HG02678 (cell line): Measurements from ENCODE around the gene IFT22.
"Not testable (repeated sequence)": the region's sequence is repeated elsewhere in the genome, so short reads cannot be mapped to it uniquely, and the experiment has no call there.

Experiments
- ATAC-seq: cut with Tn5 transposase; IDR thresholded peaks from one replicate; pipeline ENCODE4 v1.9.1; 2021; ENCODE audit warnings: mild to moderate bottlenecking, moderate library complexity; ENCODE audit not compliant: unreplicated experiment

Gene IFT22

DNA sequence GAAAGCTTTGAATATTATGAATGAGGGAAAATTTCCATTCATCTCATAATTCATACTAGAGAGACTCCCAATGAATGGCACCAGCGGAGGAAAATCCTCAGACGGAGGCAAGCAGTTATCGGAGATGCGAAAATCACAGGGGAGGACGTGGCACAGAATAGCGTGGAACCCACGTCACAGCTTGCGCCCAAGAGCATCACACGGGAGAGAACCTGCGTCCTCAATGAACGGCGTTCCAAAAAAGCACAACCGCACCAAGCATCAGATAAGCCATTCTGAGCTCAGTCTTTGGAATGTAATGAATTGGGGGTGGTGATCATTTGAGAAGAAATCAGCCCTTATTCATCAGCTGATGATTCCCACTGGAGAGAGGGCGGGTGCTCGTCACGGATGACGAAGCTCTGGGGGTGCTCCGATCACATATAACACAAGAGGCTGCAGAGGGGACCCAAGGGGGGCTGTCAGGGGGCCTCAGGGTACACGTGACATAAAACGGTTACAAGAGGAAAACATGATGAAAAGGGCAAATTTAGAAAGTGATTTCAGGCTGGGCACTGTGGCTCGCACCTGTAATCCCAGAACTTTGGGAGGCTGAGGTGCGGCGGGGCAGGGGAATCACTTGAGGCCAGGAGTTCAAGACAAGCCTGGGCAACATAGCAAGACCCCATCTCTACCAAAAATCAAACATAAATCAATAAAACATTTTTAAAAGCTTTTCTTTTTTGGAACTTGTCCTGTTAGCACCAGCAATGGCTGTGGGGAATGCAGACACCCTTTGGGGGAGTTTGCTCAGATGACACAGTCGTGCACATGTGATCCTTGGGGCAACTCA is 42.9 kb downstream of the IFT22 start:
- no peak for ATAC-seq

GRCh38 chr7:101277155-101277554 is 44.5 kb downstream of the IFT22 start:
- no peak for ATAC-seq

GRCh38 chr7:101273206-101273605 is 48.4 kb downstream of the IFT22 start:
- ATAC-seq = no peak

GRCh38 chr7:101271021-101271420 is 50.6 kb downstream of the IFT22 start:
- no peak for ATAC-seq

DNA sequence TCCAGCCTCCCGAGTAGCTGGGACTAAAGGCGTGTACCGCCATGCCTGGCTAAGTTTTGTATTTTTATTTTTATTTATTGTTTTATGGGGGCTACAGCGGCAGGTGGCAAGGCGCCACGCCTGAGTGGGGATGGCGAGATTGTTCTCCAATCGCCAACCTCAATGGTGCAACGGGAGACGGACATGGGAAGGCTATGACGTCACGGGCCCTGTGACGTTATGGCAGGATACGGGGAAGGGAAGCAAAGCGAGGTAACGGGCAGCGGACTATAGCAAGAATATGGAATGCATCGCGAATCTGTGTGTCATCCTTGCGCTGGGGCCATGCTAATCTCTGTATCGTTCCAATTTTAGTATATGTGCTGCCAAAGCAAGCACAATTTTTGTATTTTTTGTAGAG is 51.9 kb downstream of the IFT22 start:
- ATAC-seq = no peak

- ATAC-seq = no peak
These were observed 55.7 kb downstream of the IFT22 start for GRCh38 chr7:101265622-101266516.

GRCh38 chr7:101264102-101264706 is 57.4 kb downstream of the IFT22 start:
- ATAC-seq = not testable (repeated sequence)
